Peyer's patch (tissue), 4 donors: Measurements from ENCODE around the gene NDUFS7. TPM values are rescaled to one million over a fixed set of nuclear protein-coding genes. Genes with fewer than 3 reads are reported as not detected.

Source experiments
- total RNA-seq, 4 donors: library from RNA; depleted of rRNA; stranded (reverse); fragments of >200 nt; gene quantifications; one replicate each; pipeline ENCODE4 v1.1.0, GENCODE V29; 2016

NDUFS7 gene
- total RNA-seq, 4 donors from 2014 or later = 99.9 to 165 (median 156) TPM

Other genes starting within 250 kb of the NDUFS7 start
- 10 to 100 TPM; 26.4 to 71.0 (median 57.8) TPM for gene SBNO2, start 209.6 kb upstream of the NDUFS7 start, total RNA-seq
- 100 to 1,000 TPM in 3 of 4 donors, 10 to 100 TPM in 1; 98.4 to 135 (median 117) TPM for gene STK11, start 178.1 kb upstream of the NDUFS7 start, total RNA-seq
- gene CBARP, start 145.9 kb upstream of the NDUFS7 start, total RNA-seq = 1 to 10 TPM in 1 of 4 donors, not detected in 3; 1.9 TPM
- 100 to 1,000 TPM in 3 of 4 donors, 10 to 100 TPM in 1; 88.3 to 299 (median 206) TPM for gene ATP5F1D, start 142.2 kb upstream of the NDUFS7 start, total RNA-seq
- gene MIDN, start 135.3 kb upstream of the NDUFS7 start, total RNA-seq = 100 to 1,000 TPM in 1 of 4 donors, 10 to 100 TPM in 3; 34.7 to 205 (median 98.9) TPM
- 100 to 1,000 TPM; 258 to 623 (median 458) TPM for gene CIRBP, start 114.6 kb upstream of the NDUFS7 start, total RNA-seq
- gene FAM174C, start 108.4 kb upstream of the NDUFS7 start, total RNA-seq = 10 to 100 TPM; 39.6 to 87.7 (median 80.0) TPM
- gene EFNA2, start 98.0 kb upstream of the NDUFS7 start, total RNA-seq = 10 to 100 TPM; 21.5 to 34.1 (median 32.3) TPM
- 1 to 10 TPM in 2 of 4 donors, not detected in 2; 2.5 to 3.1 TPM for gene GAMT, start 17.6 kb downstream of the NDUFS7 start, total RNA-seq
- 10 to 100 TPM; 37.5 to 90.9 (median 58.2) TPM for gene DAZAP1, start 23.7 kb downstream of the NDUFS7 start, total RNA-seq
- 1,000 to 10,000 TPM; 1,044 to 1,915 (median 1,354) TPM for gene RPS15, start 54.5 kb downstream of the NDUFS7 start, total RNA-seq
- gene APC2, start 66.2 kb downstream of the NDUFS7 start, total RNA-seq = under 1 TPM in 3 of 4 donors, not detected in 1; 0.18 to 0.76 (median 0.27) TPM
- gene C19orf25, start 95.3 kb downstream of the NDUFS7 start, total RNA-seq = 10 to 100 TPM; 35.5 to 68.5 (median 61.9) TPM
- 10 to 100 TPM in 3 of 4 donors, 1 to 10 TPM in 1; 7.7 to 14.6 (median 12.1) TPM for gene PCSK4, start 106.4 kb downstream of the NDUFS7 start, total RNA-seq
- gene REEP6, start 107.3 kb downstream of the NDUFS7 start, total RNA-seq = 100 to 1,000 TPM in 3 of 4 donors, 1 to 10 TPM in 1; 7.4 to 167 (median 162) TPM
- 10 to 100 TPM in 3 of 4 donors, 1 to 10 TPM in 1; 5.0 to 31.5 (median 25.2) TPM for gene ADAMTSL5, start 129.1 kb downstream of the NDUFS7 start, total RNA-seq
- not detected for gene PLK5, start 140.2 kb downstream of the NDUFS7 start, total RNA-seq
- gene MEX3D, start 184.4 kb downstream of the NDUFS7 start, total RNA-seq = 10 to 100 TPM; 11.6 to 20.0 (median 15.6) TPM
- gene MBD3, start 209.0 kb downstream of the NDUFS7 start, total RNA-seq = 100 to 1,000 TPM in 1 of 4 donors, 10 to 100 TPM in 3; 58.7 to 110 (median 81.6) TPM
- 100 to 1,000 TPM in 1 of 4 donors, 10 to 100 TPM in 3; 59.8 to 122 (median 94.3) TPM for gene UQCR11, start 221.6 kb downstream of the NDUFS7 start, total RNA-seq